ENCODE measurements around the gene MDM2. TPM values are rescaled to one million over a fixed set of nuclear protein-coding genes. Genes with fewer than 3 reads are reported as not detected.

MDM2 gene
- 10 to 100 TPM; 69.4 to 73.3 (median 71.8) TPM for total RNA-seq

DNA sequence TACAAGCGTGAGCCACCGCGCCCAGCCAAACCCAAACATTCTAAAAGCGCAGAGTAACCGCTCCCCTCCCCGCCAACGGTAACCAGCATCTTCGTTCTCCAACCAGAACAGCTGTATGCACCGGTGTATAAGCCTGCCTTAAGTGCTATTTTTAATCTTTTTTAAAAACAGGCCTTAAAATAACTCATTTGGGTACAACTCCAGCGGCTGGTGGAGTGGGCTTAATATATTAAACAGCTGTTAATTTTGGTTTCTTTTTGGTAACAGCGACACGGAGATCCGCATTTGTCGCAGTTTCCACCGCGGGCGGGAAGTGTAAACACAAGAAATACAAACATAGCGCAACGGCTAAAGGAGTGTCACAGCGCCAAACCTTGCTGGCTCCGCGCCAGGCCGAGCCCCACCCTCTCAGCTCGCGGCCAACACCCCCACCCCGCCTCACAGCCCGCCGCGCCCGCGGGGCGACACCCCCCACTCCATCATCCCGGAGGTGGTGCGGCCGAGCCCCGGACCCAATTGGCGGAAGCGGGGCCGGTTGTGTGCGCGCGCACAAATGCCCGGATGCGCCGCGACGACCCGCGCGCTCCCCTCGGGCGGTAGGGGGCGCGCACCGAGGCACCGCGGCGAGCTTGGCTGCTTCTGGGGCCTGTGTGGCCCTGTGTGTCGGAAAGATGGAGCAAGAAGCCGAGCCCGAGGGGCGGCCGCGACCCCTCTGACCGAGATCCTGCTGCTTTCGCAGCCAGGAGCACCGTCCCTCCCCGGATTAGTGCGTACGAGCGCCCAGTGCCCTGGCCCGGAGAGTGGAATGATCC lies at the start of gene MDM2:
TSS of gene MDM2 (plus strand) at position 602 of the 812 bp plus-strand sequence. CDS start 301 bp downstream, outside the sequence.
- no peaks in the 10 kb centered on the region for H3K27me3 ChIP-seq
- no peaks in the 10 kb centered on the region for H3K36me3 ChIP-seq
- intact Hi-C loops (cut with DNase I; ENCODE audit: low total_unique reads): no loop called here
- H3K27ac ChIP-seq: peak within 1 kb of the TSS; percentile 99
- TF ChIP-seq, protein P1, sequence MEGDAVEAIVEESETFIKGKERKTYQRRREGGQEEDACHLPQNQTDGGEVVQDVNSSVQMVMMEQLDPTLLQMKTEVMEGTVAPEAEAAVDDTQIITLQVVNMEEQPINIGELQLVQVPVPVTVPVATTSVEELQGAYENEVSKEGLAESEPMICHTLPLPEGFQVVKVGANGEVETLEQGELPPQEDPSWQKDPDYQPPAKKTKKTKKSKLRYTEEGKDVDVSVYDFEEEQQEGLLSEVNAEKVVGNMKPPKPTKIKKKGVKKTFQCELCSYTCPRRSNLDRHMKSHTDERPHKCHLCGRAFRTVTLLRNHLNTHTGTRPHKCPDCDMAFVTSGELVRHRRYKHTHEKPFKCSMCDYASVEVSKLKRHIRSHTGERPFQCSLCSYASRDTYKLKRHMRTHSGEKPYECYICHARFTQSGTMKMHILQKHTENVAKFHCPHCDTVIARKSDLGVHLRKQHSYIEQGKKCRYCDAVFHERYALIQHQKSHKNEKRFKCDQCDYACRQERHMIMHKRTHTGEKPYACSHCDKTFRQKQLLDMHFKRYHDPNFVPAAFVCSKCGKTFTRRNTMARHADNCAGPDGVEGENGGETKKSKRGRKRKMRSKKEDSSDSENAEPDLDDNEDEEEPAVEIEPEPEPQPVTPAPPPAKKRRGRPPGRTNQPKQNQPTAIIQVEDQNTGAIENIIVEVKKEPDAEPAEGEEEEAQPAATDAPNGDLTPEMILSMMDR (IDR thresholded peaks at IDR 0.05): peak; percentile 48 to 76 (median 65)
- TF ChIP-seq POLR2AphosphoS5 (IDR thresholded peaks at IDR 0.05) (peak; percentile 94 to 96 (median 94)), POLR2A (IDR thresholded peaks at IDR 0.05) (peak; percentile 90)
- peak; percentile 88 to 94 for DNase-seq (ENCODE audit: low spot score in 2 of 2)
- peak within 1 kb of the TSS; percentile 86 to 94 (median 91) for H3K4me3 ChIP-seq
- no peaks in the 10 kb centered on the region for H3K4me1 ChIP-seq
- H3K9me3 ChIP-seq: no peaks in the 10 kb centered on the region

DNA sequence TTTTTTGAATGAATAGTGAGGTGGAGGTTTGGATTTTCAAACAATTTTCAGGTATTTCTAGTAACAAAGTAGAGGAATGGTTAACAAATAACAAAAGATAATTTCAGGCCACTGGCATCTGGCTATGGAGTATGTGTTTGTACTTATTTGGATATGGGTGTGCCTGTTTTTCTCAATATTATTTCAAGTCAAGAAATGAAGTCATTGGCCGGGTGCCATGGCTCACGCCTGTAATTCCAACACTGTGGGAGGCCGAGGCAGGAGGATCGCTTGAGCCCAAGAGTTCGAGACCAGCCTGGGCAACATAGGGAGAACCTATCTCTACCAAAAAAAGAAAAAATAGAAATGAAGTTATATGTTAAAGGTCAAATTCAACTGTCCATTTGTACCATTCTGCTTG lies 48.1 kb upstream of the MDM2 start:
- no peaks in the 10 kb centered on the region for H3K9me3 ChIP-seq
- no peaks in the 10 kb centered on the region for H3K36me3 ChIP-seq
- H3K4me3 ChIP-seq: no peak overlapping the region
- H3K27ac ChIP-seq: no peak overlapping the region
- intact Hi-C loops (cut with DNase I; ENCODE audit: low total_unique reads): no loop called here
- DNase-seq (ENCODE audit: low spot score in 2 of 2): no peak
- TF ChIP-seq, protein P1 (IDR thresholded peaks at IDR 0.05): no peak
- TF ChIP-seq POLR2AphosphoS5 (IDR thresholded peaks at IDR 0.05): no peak
- TF ChIP-seq POLR2A (IDR thresholded peaks at IDR 0.05): no peak
- H3K4me1 ChIP-seq: no peaks in the 10 kb centered on the region
- no peaks in the 10 kb centered on the region for H3K27me3 ChIP-seq

DNA sequence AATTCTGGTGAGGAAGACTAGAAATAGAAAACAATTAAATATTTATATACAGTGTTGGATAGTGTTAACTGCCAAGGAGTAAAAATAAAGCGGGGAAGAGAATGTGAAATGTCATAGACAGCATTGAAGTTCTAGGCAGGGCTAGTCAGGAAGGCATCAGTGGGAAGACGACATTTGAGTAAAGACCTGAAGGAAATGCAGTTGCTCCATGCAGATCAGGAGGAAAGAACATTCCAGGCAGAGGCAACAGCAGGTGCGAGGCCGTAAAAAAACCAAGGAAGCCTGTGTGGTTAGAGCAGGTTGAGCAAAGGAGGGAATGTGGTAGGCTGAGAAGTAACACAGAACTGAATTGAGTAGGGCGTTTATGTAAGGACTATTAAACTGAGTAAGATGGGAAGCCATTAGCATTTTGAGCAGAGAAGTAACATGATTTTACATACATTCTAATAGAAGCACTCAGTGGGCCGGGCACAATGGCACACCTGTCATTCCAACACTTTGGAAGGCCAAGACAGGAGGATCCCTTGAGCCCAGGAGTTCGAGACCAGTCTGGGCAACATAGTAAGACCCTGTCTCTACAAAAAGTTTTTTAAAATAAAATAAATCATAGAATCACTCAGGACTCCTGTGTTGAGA lies 47.1 kb upstream of the MDM2 start:
- no peak overlapping the region for H3K27ac ChIP-seq
- no peak for DNase-seq (ENCODE audit: low spot score in 2 of 2)
- no peaks in the 10 kb centered on the region for H3K4me1 ChIP-seq
- H3K9me3 ChIP-seq: no peaks in the 10 kb centered on the region
- TF ChIP-seq POLR2A (IDR thresholded peaks at IDR 0.05) (no peak), POLR2AphosphoS5 (IDR thresholded peaks at IDR 0.05) (no peak)
- TF ChIP-seq, protein P1 (IDR thresholded peaks at IDR 0.05): no peak
- no peaks in the 10 kb centered on the region for H3K36me3 ChIP-seq
- H3K4me3 ChIP-seq: no peak overlapping the region
- intact Hi-C loops (cut with DNase I; ENCODE audit: low total_unique reads): no loop called here
- no peaks in the 10 kb centered on the region for H3K27me3 ChIP-seq

DNA sequence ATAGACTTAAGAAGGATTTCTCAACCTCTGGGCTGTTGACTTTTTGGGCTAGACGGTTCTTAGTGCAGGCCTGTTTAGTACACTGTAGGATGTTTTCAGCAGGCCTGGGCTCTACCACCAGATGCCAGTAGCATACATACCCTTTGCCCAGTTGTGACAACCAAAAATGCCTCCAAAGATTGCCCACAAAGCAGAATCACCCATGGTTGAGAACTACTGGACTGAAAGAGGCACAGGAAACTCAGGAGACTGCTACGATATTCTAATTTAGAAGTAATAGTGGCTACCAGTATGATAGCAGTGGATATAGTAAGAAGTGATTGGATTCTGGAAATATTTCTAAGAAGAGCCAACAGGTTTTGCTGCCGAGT lies 46.5 kb upstream of the MDM2 start:
- intact Hi-C loops (cut with DNase I; ENCODE audit: low total_unique reads): no loop called here
- H3K36me3 ChIP-seq: no peaks in the 10 kb centered on the region
- DNase-seq (ENCODE audit: low spot score in 2 of 2): no peak
- no peak overlapping the region for H3K27ac ChIP-seq
- H3K27me3 ChIP-seq: no peaks in the 10 kb centered on the region
- H3K9me3 ChIP-seq: no peaks in the 10 kb centered on the region
- no peaks in the 10 kb centered on the region for H3K4me1 ChIP-seq
- TF ChIP-seq POLR2AphosphoS5 (IDR thresholded peaks at IDR 0.05) (no peak), POLR2A (IDR thresholded peaks at IDR 0.05) (no peak)
- TF ChIP-seq, protein P1 (IDR thresholded peaks at IDR 0.05): no peak
- H3K4me3 ChIP-seq: no peak overlapping the region

All from breast epithelium (tissue), 4 donors.